Glutamatergic neuron (in vitro differentiated cells): ENCODE results near the gene CLSTN2. TPM values are rescaled to one million over a fixed set of nuclear protein-coding genes. Genes with fewer than 3 reads are reported as not detected.

Experiments used
- DNase-seq: peaks from one replicate; pipeline ENCODE4 v3.0.0; 2022
- H3K27ac Mint-ChIP-seq: one replicate; pipeline ENCODE4 v1.8.0; 2020; ENCODE audit warnings: mild to moderate bottlenecking, mixed read lengths, inconsistent platforms; ENCODE audit not compliant: unreplicated experiment
- H3K27me3 Mint-ChIP-seq: one replicate; pipeline ENCODE4 v1.8.0; 2020; ENCODE audit warnings: mild to moderate bottlenecking, moderate library complexity, mixed read lengths, inconsistent platforms; ENCODE audit not compliant: unreplicated experiment
- H3K36me3 Mint-ChIP-seq: one replicate; pipeline ENCODE4 v1.8.0; 2020; ENCODE audit warnings: mild to moderate bottlenecking, mixed read lengths, inconsistent platforms; ENCODE audit not compliant: unreplicated experiment
- H3K4me1 Mint-ChIP-seq: one replicate; pipeline ENCODE4 v1.8.0; 2020; ENCODE audit warnings: mild to moderate bottlenecking, low read depth, mixed read lengths, inconsistent platforms; ENCODE audit not compliant: unreplicated experiment
- H3K4me3 Mint-ChIP-seq: one replicate; pipeline ENCODE4 v1.8.0; 2020; ENCODE audit warnings: mild to moderate bottlenecking, mixed read lengths, inconsistent platforms; ENCODE audit not compliant: unreplicated experiment
- H3K9me3 Mint-ChIP-seq: one replicate; pipeline ENCODE4 v1.8.0; 2020; ENCODE audit warnings: mild to moderate bottlenecking, moderate library complexity, mixed read lengths, inconsistent platforms; ENCODE audit not compliant: unreplicated experiment
- total RNA-seq: library from RNA; stranded (reverse); fragmentation: NEBNext Ultra II Directional; extraction: Animal tissue kit (Norgen Biotek cat#: 25700); gene quantifications from one replicate; pipeline ENCODE4 v1.2.1, GENCODE V29; 2021; ENCODE audit not compliant: unreplicated experiment
- TF ChIP-seq, protein P1 (sequence below): fragments of 200-600 bp; sonication (generic); IDR thresholded peaks from one replicate; pipeline ENCODE4 v1.5.0; 2021; ENCODE audit not compliant: partially characterized antibody, unreplicated experiment

The CLSTN2 gene
- total RNA-seq, 1 donor from 2014 or later = 3.1 TPM

DNA sequence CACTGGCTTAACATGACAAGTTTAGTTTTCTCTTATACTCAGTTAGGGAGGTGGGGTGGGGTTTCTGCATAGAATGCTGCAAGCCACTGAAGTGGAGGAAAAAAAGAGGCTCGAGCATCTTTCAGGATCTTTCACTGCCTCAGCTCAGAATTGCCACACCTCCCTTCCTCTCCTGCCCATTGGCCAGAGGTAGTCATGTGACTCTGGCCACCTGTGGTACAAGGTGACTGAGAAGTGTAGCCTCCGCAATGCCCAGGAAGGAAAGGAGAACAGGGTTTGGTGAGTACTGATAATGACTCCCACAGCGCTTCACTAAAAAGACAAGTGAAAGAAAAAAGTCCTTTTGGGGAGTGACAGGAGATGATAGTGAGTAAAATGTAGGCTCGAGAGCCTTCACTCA is 618.6 kb downstream of the CLSTN2 start:
- no peaks in the 10 kb centered on the region for H3K36me3 Mint-ChIP-seq
- no peaks in the 10 kb centered on the region for H3K9me3 Mint-ChIP-seq
- TF ChIP-seq, protein P1, sequence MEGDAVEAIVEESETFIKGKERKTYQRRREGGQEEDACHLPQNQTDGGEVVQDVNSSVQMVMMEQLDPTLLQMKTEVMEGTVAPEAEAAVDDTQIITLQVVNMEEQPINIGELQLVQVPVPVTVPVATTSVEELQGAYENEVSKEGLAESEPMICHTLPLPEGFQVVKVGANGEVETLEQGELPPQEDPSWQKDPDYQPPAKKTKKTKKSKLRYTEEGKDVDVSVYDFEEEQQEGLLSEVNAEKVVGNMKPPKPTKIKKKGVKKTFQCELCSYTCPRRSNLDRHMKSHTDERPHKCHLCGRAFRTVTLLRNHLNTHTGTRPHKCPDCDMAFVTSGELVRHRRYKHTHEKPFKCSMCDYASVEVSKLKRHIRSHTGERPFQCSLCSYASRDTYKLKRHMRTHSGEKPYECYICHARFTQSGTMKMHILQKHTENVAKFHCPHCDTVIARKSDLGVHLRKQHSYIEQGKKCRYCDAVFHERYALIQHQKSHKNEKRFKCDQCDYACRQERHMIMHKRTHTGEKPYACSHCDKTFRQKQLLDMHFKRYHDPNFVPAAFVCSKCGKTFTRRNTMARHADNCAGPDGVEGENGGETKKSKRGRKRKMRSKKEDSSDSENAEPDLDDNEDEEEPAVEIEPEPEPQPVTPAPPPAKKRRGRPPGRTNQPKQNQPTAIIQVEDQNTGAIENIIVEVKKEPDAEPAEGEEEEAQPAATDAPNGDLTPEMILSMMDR = no peak
- DNase-seq = no peak
- no peaks in the 10 kb centered on the region for H3K27me3 Mint-ChIP-seq
- no peak overlapping the region for H3K4me3 Mint-ChIP-seq
- peaks cover 2% of the 10 kb centered on the region for H3K4me1 Mint-ChIP-seq
- no peak overlapping the region for H3K27ac Mint-ChIP-seq

DNA sequence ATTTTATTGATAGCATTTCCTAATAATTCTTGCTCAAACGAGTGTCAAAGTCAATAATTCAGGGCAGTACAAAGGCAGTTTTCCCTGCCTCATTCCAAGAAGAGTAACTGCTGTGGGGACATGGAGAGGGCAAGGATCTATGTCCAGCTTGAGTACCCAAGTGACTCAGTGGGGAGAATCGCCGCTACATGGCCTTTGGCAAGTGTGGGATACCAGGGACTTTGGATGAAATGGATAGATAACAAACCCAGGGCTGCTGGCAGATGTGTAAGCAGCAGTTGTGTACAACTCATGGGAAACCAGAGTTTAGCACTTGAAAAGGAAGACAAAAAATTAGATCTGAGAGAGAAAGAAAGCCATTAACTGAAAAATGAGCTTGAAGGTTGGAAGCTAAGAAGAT is 620.7 kb downstream of the CLSTN2 start:
- Mint-ChIP-seq H3K36me3 (no peaks in the 10 kb centered on the region), H3K27ac (no peak overlapping the region), H3K4me3 (no peak overlapping the region), H3K27me3 (no peaks in the 10 kb centered on the region), H3K9me3 (no peaks in the 10 kb centered on the region), H3K4me1 (peaks cover 10% of the 10 kb centered on the region)
- TF ChIP-seq, protein P1 = no peak
- no peak for DNase-seq

DNA sequence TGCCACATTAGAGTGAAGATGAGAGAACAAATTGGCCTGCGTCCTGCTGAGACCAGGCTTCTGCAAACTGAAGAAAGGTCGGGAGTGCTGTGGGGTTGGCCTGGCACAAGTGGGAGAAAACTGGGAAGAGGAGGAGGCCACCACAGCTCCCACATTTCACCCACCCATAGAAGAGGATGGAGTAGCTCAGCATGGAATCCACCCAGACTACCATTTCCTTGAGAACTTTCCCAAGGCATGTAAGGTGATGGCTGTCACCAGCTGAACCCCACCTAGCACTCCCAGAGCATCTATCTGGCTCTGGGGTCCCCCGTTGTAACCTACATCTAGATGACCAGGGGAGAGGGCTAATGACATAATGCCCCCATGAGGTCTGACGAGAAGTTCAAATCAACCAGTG is 622.5 kb downstream of the CLSTN2 start:
- no peak overlapping the region for H3K4me3 Mint-ChIP-seq
- H3K9me3 Mint-ChIP-seq = no peaks in the 10 kb centered on the region
- no peak for DNase-seq
- peaks cover 10% of the 10 kb centered on the region for H3K4me1 Mint-ChIP-seq
- no peaks in the 10 kb centered on the region for H3K36me3 Mint-ChIP-seq
- no peaks in the 10 kb centered on the region for H3K27me3 Mint-ChIP-seq
- no peak overlapping the region for H3K27ac Mint-ChIP-seq
- TF ChIP-seq, protein P1 = no peak

DNA sequence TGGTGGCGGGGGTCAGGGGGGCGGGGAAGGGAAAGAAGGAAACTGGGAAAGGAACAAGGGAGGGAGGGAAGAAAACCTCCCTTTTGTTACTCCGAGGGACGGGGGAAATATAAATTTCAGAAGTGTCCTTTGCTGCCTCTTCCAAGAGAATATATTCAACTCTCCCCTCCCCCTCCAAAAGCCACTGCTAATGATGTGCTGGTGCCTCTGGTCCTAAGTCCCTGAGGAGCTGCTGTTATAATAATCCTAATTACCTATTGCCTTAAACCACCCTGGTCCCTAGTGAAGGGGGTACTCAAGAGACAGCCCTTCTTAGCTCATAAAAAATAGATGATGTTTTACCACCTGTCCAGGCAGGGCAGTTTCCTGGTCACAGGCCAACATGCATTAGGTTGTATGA is 624.6 kb downstream of the CLSTN2 start:
- no peaks in the 10 kb centered on the region for H3K9me3 Mint-ChIP-seq
- H3K36me3 Mint-ChIP-seq = no peaks in the 10 kb centered on the region
- H3K27ac Mint-ChIP-seq = no peak overlapping the region
- DNase-seq = no peak
- no peak overlapping the region for H3K4me3 Mint-ChIP-seq
- peaks cover 10% of the 10 kb centered on the region for H3K4me1 Mint-ChIP-seq
- H3K27me3 Mint-ChIP-seq = no peaks in the 10 kb centered on the region
- TF ChIP-seq, protein P1 = no peak

DNA sequence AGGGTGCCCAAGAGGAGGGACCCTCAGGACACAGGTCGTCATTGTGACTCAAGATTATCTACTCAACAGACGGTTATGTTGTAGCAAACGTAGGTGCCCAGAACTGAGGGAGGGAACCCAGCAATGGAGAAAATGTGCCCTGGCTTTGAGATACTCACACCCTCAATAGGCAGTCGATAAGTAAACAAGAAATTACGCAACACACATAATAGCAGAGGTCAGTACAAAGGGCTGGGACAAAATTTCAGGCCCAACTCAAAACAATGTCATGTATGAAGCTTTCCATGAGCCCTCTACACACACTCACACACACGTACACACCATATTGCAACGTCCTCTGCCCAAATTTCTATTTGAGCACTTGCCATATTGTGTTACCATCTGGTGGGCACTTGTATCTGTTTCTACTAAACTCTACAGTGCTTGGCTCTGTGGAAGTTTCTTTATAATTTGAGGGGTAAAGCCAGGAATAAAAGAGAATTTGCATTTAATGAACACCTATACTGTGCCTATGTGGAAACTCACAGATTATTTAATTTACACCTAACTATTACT is 628.3 kb downstream of the CLSTN2 start:
- Mint-ChIP-seq H3K4me3 (no peak overlapping the region), H3K9me3 (no peaks in the 10 kb centered on the region), H3K4me1 (peaks cover 11% of the 10 kb centered on the region), H3K27me3 (peaks cover 2% of the 10 kb centered on the region), H3K36me3 (peaks cover 5% of the 10 kb centered on the region), H3K27ac (no peak overlapping the region)
- DNase-seq = no peak
- TF ChIP-seq, protein P1 = no peak
